ENCODE results near the gene SEC23A. TPM values are rescaled to one million over a fixed set of nuclear protein-coding genes. Genes with fewer than 3 reads are reported as not detected.

Gene SEC23A
- total RNA-seq, 1 experiment from 2014 or later = 108 TPM

DNA sequence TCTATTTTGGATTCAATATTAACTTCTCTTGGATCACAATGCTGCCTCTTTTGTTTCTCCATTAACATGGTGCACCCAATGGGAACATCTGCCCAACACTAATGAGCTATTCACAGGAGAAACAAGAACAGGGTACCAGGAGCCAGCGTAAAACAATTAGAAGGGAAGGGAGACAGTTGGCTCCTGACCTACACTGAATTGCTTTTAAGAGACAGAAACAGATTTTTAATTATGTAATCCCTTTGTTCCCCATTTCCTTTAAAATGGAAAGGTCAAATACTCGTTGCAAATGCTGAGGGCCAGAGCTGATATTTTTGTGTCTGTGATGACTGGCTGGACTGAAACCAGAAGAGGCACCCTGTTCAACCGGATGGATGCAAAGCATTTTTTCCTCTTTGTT is 108.3 kb downstream of the SEC23A start:
- Mint-ChIP-seq H3K36me3 (ENCODE audit: insufficient read depth, unreplicated experiment) (no peaks in the 10 kb centered on the region), H3K27ac (ENCODE audit: unreplicated experiment) (no peak overlapping the region), H3K4me1 (ENCODE audit: low read depth, unreplicated experiment) (no peaks in the 10 kb centered on the region), H3K9me3 (ENCODE audit: unreplicated experiment) (no peaks in the 10 kb centered on the region), H3K27me3 (ENCODE audit: insufficient read depth, unreplicated experiment) (no peaks in the 10 kb centered on the region), H3K4me3 (ENCODE audit: unreplicated experiment) (no peak overlapping the region)
- ChIA-PET POLR2A (no interaction called here), CTCF (no interaction called here)
- no peak overlapping the region for H3K4me3 ChIP-seq (ENCODE audit: low read depth, low read length)
- intact Hi-C loops (cut with micrococcal nuclease; ENCODE audit: unreplicated experiment) = no loop called here
- no peak for DNase-seq
- no peaks in the 10 kb centered on the region for H3K27me3 ChIP-seq (replicated peaks; ENCODE audit: control insufficient read depth, insufficient read depth, low read length)
- H3K36me3 ChIP-seq (ENCODE audit: control insufficient read depth, insufficient read depth, low read length) = no peaks in the 10 kb centered on the region
- TF ChIP-seq, protein P1, sequence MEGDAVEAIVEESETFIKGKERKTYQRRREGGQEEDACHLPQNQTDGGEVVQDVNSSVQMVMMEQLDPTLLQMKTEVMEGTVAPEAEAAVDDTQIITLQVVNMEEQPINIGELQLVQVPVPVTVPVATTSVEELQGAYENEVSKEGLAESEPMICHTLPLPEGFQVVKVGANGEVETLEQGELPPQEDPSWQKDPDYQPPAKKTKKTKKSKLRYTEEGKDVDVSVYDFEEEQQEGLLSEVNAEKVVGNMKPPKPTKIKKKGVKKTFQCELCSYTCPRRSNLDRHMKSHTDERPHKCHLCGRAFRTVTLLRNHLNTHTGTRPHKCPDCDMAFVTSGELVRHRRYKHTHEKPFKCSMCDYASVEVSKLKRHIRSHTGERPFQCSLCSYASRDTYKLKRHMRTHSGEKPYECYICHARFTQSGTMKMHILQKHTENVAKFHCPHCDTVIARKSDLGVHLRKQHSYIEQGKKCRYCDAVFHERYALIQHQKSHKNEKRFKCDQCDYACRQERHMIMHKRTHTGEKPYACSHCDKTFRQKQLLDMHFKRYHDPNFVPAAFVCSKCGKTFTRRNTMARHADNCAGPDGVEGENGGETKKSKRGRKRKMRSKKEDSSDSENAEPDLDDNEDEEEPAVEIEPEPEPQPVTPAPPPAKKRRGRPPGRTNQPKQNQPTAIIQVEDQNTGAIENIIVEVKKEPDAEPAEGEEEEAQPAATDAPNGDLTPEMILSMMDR (IDR thresholded peaks at IDR 0.05; ENCODE audit: insufficient read depth in 1 of 2, low read depth in 1 of 2, low read length in 1 of 2, severe bottlenecking in 1 of 2, unreplicated experiment in 1 of 2) = no peak
- H3K9me3 ChIP-seq = no peaks in the 10 kb centered on the region
- H3K4me1 ChIP-seq = no peaks in the 10 kb centered on the region
- no TSS peak for BruUV-seq (replicated peaks)

DNA sequence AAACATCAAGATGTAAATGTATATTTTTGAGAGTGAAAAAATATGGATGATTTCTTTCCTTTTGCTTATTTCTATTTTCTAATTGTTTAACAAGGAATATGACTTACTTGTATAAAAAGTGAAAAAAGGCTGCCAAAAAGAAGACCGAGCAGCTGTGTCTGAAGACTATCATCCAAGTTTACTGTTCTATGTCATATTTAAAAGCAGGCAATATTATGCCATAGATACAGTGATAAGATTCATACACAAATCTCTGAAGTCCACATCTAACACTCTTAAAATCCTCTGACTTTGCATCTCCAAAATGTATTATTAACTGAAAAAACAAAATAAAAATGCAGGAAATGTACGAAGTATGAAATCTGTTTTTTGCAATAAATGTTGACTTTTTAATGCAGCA is 109.1 kb downstream of the SEC23A start:
- no peak for DNase-seq
- Mint-ChIP-seq H3K4me1 (ENCODE audit: low read depth, unreplicated experiment) (no peaks in the 10 kb centered on the region), H3K9me3 (ENCODE audit: unreplicated experiment) (no peaks in the 10 kb centered on the region), H3K27me3 (ENCODE audit: insufficient read depth, unreplicated experiment) (no peaks in the 10 kb centered on the region), H3K4me3 (ENCODE audit: unreplicated experiment) (no peak overlapping the region), H3K27ac (ENCODE audit: unreplicated experiment) (no peak overlapping the region), H3K36me3 (ENCODE audit: insufficient read depth, unreplicated experiment) (no peaks in the 10 kb centered on the region)
- TF ChIP-seq, protein P1 (IDR thresholded peaks at IDR 0.05; ENCODE audit: insufficient read depth in 1 of 2, low read depth in 1 of 2, low read length in 1 of 2, severe bottlenecking in 1 of 2, unreplicated experiment in 1 of 2) = no peak
- Histone ChIP-seq H3K9me3 (no peaks in the 10 kb centered on the region), H3K27me3 (replicated peaks; ENCODE audit: control insufficient read depth, insufficient read depth, low read length) (no peaks in the 10 kb centered on the region), H3K4me3 (ENCODE audit: low read depth, low read length) (no peak overlapping the region), H3K36me3 (ENCODE audit: control insufficient read depth, insufficient read depth, low read length) (no peaks in the 10 kb centered on the region), H3K4me1 (no peaks in the 10 kb centered on the region)
- intact Hi-C loops (cut with micrococcal nuclease; ENCODE audit: unreplicated experiment) = no loop called here
- ChIA-PET CTCF (no interaction called here), POLR2A (no interaction called here)
- BruUV-seq (replicated peaks) = no TSS peak

DNA sequence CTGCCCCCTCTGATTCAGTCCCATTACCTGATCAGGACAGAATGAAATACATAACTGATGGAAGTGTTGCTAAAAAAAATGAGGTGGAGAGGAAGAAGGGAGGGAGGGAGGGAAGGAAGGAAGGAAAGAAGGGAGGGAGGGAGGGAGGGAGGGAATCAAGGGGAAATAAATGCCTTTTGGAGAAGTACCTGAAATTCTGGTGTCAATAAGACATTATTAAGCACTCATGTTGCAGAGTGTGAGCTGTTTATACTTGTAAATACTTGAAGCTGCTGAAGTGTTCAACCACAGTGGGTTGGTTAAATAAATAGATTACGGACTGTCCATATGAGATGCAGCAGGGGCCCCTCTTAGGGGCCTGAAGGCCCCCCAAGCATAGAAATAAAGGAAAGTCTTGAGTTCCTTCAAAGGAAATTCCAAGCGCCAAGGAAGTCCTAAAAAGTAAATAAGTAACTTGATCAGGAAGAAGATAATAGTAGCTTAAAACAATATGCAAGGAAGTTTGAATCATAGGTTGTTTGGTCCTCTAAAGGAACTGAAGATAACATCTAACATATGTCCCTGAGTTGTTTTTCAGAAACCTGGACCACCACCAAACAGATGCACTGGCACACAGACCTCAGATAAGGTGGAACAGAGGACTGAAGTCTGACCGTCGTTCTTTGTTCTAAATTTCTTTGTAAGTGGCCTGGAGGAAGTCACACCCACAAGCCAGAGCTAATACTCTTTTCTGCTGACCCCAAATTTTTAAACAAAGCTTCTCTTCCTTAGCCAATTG is 110.8 kb downstream of the SEC23A start:
- no peaks in the 10 kb centered on the region for H3K27me3 ChIP-seq (replicated peaks; ENCODE audit: control insufficient read depth, insufficient read depth, low read length)
- no peak for DNase-seq
- H3K9me3 ChIP-seq = no peaks in the 10 kb centered on the region
- no peaks in the 10 kb centered on the region for H3K4me1 ChIP-seq
- Mint-ChIP-seq H3K27ac (ENCODE audit: unreplicated experiment) (no peak overlapping the region), H3K27me3 (ENCODE audit: insufficient read depth, unreplicated experiment) (no peaks in the 10 kb centered on the region), H3K9me3 (ENCODE audit: unreplicated experiment) (no peaks in the 10 kb centered on the region), H3K36me3 (ENCODE audit: insufficient read depth, unreplicated experiment) (no peaks in the 10 kb centered on the region), H3K4me1 (ENCODE audit: low read depth, unreplicated experiment) (no peaks in the 10 kb centered on the region), H3K4me3 (ENCODE audit: unreplicated experiment) (no peak overlapping the region)
- ChIA-PET POLR2A (no interaction called here), CTCF (no interaction called here)
- H3K36me3 ChIP-seq (ENCODE audit: control insufficient read depth, insufficient read depth, low read length) = no peaks in the 10 kb centered on the region
- TF ChIP-seq, protein P1 (IDR thresholded peaks at IDR 0.05; ENCODE audit: insufficient read depth in 1 of 2, low read depth in 1 of 2, low read length in 1 of 2, severe bottlenecking in 1 of 2, unreplicated experiment in 1 of 2) = no peak
- BruUV-seq (replicated peaks) = no TSS peak
- intact Hi-C loops (cut with micrococcal nuclease; ENCODE audit: unreplicated experiment) = no loop called here
- H3K4me3 ChIP-seq (ENCODE audit: low read depth, low read length) = no peak overlapping the region
